Nephron progenitor cell (in vitro differentiated cells): ENCODE results near the gene EPAS1.

Experiments used
- DNase-seq: peaks from one replicate; pipeline ENCODE4 v3.0.0; 2021
- H3K27ac Mint-ChIP-seq: 2 replicates; pipeline ENCODE4 v1.8.0; 2021; ENCODE audit warnings: mild to moderate bottlenecking, moderate library complexity, mixed read lengths
- H3K27me3 Mint-ChIP-seq: 2 replicates; pipeline ENCODE4 v1.8.0; 2021; ENCODE audit warnings: mild to moderate bottlenecking, low read depth, mixed read lengths; ENCODE audit not compliant: poor library complexity
- H3K36me3 Mint-ChIP-seq: 2 replicates; pipeline ENCODE4 v1.8.0; 2021; ENCODE audit warnings: low read depth, mixed read lengths
- H3K4me1 Mint-ChIP-seq: 2 replicates; pipeline ENCODE4 v1.8.0; 2021; ENCODE audit warnings: mixed read lengths
- H3K4me3 Mint-ChIP-seq: 2 replicates; pipeline ENCODE4 v1.8.0; 2021; ENCODE audit warnings: mild to moderate bottlenecking, moderate library complexity, mixed read lengths
- H3K9me3 Mint-ChIP-seq: 2 replicates; pipeline ENCODE4 v1.8.0; 2021; ENCODE audit warnings: mild to moderate bottlenecking, moderate library complexity, mixed read lengths
- CTCF ChIP-seq: fragments of 200-600 bp; sonication (generic); IDR thresholded peaks from 2 replicates; pipeline ENCODE4 v1.5.0; 2021; ENCODE audit warnings: antibody characterized with exemption

Gene EPAS1

GRCh38 chr2:46262248-46262938 lies 34.8 kb upstream of the EPAS1 start:
- H3K4me1 Mint-ChIP-seq = no peaks in the 10 kb centered on the region
- no peak for DNase-seq
- H3K27me3 Mint-ChIP-seq = peaks cover 6% of the 10 kb centered on the region
- H3K27ac Mint-ChIP-seq = no peak overlapping the region
- TF ChIP-seq CTCF = no peak
- no peaks in the 10 kb centered on the region for H3K36me3 Mint-ChIP-seq
- no peaks in the 10 kb centered on the region for H3K9me3 Mint-ChIP-seq
- H3K4me3 Mint-ChIP-seq = no peak overlapping the region

GRCh38 chr2:46263347-46263746 lies 33.9 kb upstream of the EPAS1 start:
- no peak overlapping the region for H3K27ac Mint-ChIP-seq
- H3K27me3 Mint-ChIP-seq = peaks cover 7% of the 10 kb centered on the region
- H3K9me3 Mint-ChIP-seq = no peaks in the 10 kb centered on the region
- no peak for DNase-seq
- no peaks in the 10 kb centered on the region for H3K4me1 Mint-ChIP-seq
- no peak overlapping the region for H3K4me3 Mint-ChIP-seq
- no peaks in the 10 kb centered on the region for H3K36me3 Mint-ChIP-seq
- TF ChIP-seq CTCF = no peak

GRCh38 chr2:46264447-46264846 lies 32.8 kb upstream of the EPAS1 start:
- no peaks in the 10 kb centered on the region for H3K36me3 Mint-ChIP-seq
- peaks cover 10% of the 10 kb centered on the region for H3K27me3 Mint-ChIP-seq
- H3K4me3 Mint-ChIP-seq = no peak overlapping the region

DNA sequence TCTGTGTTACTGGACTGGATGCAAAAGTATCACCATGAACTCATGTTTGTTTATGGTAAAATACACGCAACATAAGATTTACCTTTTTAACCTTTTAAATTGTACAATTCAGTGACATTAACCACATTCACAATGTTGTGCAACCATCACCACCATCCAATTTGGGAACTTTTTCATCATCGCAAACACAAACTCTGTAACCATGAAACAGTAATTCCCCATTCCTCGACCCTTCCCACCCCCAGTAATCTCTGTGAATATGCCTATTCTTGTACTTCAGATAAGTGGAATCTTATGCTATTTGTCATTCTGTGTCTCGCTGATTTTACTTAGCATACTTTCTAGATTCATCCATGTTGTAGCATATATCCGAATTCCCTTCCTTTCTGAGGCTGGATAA lies 31.1 kb upstream of the EPAS1 start:
- Mint-ChIP-seq H3K27ac (no peak overlapping the region), H3K4me1 (no peaks in the 10 kb centered on the region), H3K27me3 (peaks cover 7% of the 10 kb centered on the region), H3K4me3 (no peak overlapping the region), H3K36me3 (no peaks in the 10 kb centered on the region), H3K9me3 (no peaks in the 10 kb centered on the region)
- no peak for DNase-seq
- no peak for TF ChIP-seq CTCF

More at GRCh38 chr2:46264447-46264846, 32.8 kb upstream of the EPAS1 start:
- H3K4me1 Mint-ChIP-seq = no peaks in the 10 kb centered on the region
- DNase-seq = no peak
- H3K27ac Mint-ChIP-seq = no peak overlapping the region
- H3K9me3 Mint-ChIP-seq = no peaks in the 10 kb centered on the region
- no peak for TF ChIP-seq CTCF

GRCh38 chr2:46267616-46268015 lies 29.6 kb upstream of the EPAS1 start:
- no peak for TF ChIP-seq CTCF
- Mint-ChIP-seq H3K27me3 (peaks cover 10% of the 10 kb centered on the region), H3K27ac (no peak overlapping the region), H3K9me3 (no peaks in the 10 kb centered on the region), H3K36me3 (no peaks in the 10 kb centered on the region), H3K4me3 (no peak overlapping the region), H3K4me1 (no peaks in the 10 kb centered on the region)
- no peak for DNase-seq

DNA sequence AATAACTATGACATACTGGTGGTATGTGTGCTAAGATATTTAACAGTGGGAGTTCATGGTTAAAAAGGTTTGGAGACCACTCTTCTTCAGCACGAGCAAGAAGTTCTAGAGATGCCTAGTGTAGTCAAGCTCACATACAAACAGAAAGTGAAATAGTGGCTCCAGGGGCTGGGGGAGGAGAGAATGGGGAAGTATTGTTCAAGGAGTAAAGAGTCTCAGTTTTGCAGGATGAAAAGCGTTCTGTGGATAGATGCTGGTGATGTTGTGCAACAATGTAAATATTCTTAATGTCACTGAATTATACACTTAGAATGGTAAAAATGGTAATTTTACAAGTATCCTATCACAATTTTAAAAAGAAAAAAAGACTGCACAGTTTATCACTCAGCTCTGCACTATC lies 29.0 kb upstream of the EPAS1 start:
- no peak for DNase-seq
- H3K27me3 Mint-ChIP-seq = peaks cover 12% of the 10 kb centered on the region
- no peaks in the 10 kb centered on the region for H3K36me3 Mint-ChIP-seq
- H3K4me3 Mint-ChIP-seq = no peak overlapping the region
- no peak overlapping the region for H3K27ac Mint-ChIP-seq
- no peaks in the 10 kb centered on the region for H3K9me3 Mint-ChIP-seq
- no peak for TF ChIP-seq CTCF
- peaks cover 2% of the 10 kb centered on the region for H3K4me1 Mint-ChIP-seq
